Uterus (tissue), 4 donors: ENCODE data around the gene ACBD6. TPM values are rescaled to one million over a fixed set of nuclear protein-coding genes. Genes with fewer than 3 reads are reported as not detected.

Experiments used
- DNase-seq, 2 donors: peaks; one replicate each; pipeline ENCODE4 v3.0.0-alpha.2; 2019 to 2020
- H3K27ac ChIP-seq, 2 donors: fragments of 200-600 bp; sonication (generic); 1 replicate in 1 of 2; 2 replicates in 1 of 2; pipeline ENCODE4 v1.5.1; 2016 to 2018
- H3K27me3 ChIP-seq, 2 donors: fragments of 200-600 bp; sonication (generic); one replicate each; pipeline ENCODE4 v1.5.1; 2018 to 2019; ENCODE audit warnings: control low read depth in 1 of 2
- H3K36me3 ChIP-seq, 2 donors: fragments of 200-600 bp; sonication (generic); one replicate each; pipeline ENCODE4 v1.5.1; 2019; ENCODE audit warnings: control low read depth in 1 of 2
- H3K4me1 ChIP-seq, 2 donors: fragments of 200-600 bp; sonication (generic); one replicate each; pipeline ENCODE4 v1.5.1; 2018 to 2019; ENCODE audit warnings: control low read depth in 1 of 2
- H3K4me3 ChIP-seq, 2 donors: fragments of 200-600 bp; sonication (generic); 1 replicate in 1 of 2; 2 replicates in 1 of 2; pipeline ENCODE4 v1.5.1; 2018 to 2019; ENCODE audit warnings: mild to moderate bottlenecking in 1 of 2
- H3K9me3 ChIP-seq, 2 donors: fragments of 200-600 bp; sonication (generic); one replicate each; pipeline ENCODE4 v1.5.1; 2019; ENCODE audit warnings: control low read depth in 1 of 2
- POLR2A ChIP-seq, 2 donors: fragments of 450-650 bp; IDR thresholded peaks; one replicate each; pipeline ENCODE4 v1.6.1; 2016; ENCODE audit warnings: antibody characterized with exemption in 2 of 2, mild to moderate bottlenecking in 1 of 2, moderate library complexity in 1 of 2
- intact Hi-C: fragments of 100-400 bp; cut with DNase I; formaldehyde crosslinking; loops from one replicate; pipeline ENCODE4 v1.15.1; 2023; ENCODE audit warnings: low total_unique reads
- total RNA-seq, 4 donors: library from RNA; depleted of rRNA in 3 of 4; stranded (reverse); fragments of >200 nt in 3 of 4; gene quantifications; one replicate each; pipeline versions ENCODE4 v1.1.0 to v1.2.4, GENCODE V29; 2014 to 2023
- TF ChIP-seq, protein P1 (sequence below), 4 experiments: fragments of 200-600 bp in 2 of 4; fragments of 450-650 bp in 2 of 4; sonication (generic) in 2 of 4; IDR thresholded peaks; one replicate each; pipeline ENCODE4 v1.5.1; 2016 to 2019; ENCODE audit warnings: antibody characterized with exemption in 4 of 4, mild to moderate bottlenecking in 2 of 4, moderate library complexity in 1 of 4
- donor health status: DM: yes; HTN: yes; CAD: no.

The ACBD6 gene
- total RNA-seq, 4 donors from 2014 or later: 22.1 to 54.7 (median 39.6) TPM

DNA sequence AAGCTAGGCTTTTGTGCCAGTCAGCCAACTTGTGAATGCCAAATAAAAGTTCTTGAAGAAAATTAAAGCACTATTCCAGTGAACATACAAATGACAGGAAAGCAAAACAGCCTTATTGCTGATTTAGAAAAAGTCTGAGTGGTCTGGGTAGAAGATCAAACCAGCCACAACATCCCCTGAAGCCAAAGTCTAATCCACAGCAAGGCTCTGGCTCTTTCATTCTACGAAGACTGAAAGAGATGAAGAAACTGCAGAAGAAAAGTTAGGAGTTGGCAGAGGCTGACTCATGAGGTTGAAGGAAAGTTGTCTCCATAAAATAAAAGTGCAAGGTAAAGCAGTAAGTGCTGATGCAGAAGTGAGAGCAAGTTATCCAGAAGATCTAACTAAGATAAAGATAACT lies 206.4 kb downstream of the ACBD6 start:
- no peaks in the 10 kb centered on the region for H3K36me3 ChIP-seq
- H3K27ac ChIP-seq: no peak overlapping the region
- H3K27me3 ChIP-seq: no peaks in the 10 kb centered on the region
- TF ChIP-seq POLR2A (IDR thresholded peaks at IDR 0.05): no peak
- TF ChIP-seq, protein P1, sequence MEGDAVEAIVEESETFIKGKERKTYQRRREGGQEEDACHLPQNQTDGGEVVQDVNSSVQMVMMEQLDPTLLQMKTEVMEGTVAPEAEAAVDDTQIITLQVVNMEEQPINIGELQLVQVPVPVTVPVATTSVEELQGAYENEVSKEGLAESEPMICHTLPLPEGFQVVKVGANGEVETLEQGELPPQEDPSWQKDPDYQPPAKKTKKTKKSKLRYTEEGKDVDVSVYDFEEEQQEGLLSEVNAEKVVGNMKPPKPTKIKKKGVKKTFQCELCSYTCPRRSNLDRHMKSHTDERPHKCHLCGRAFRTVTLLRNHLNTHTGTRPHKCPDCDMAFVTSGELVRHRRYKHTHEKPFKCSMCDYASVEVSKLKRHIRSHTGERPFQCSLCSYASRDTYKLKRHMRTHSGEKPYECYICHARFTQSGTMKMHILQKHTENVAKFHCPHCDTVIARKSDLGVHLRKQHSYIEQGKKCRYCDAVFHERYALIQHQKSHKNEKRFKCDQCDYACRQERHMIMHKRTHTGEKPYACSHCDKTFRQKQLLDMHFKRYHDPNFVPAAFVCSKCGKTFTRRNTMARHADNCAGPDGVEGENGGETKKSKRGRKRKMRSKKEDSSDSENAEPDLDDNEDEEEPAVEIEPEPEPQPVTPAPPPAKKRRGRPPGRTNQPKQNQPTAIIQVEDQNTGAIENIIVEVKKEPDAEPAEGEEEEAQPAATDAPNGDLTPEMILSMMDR (IDR thresholded peaks at IDR 0.05): no peak
- H3K4me3 ChIP-seq: no peak overlapping the region
- no peaks in the 10 kb centered on the region for H3K4me1 ChIP-seq
- DNase-seq: no peak
- H3K9me3 ChIP-seq: no peaks in the 10 kb centered on the region
- intact Hi-C loops: no loop called here

DNA sequence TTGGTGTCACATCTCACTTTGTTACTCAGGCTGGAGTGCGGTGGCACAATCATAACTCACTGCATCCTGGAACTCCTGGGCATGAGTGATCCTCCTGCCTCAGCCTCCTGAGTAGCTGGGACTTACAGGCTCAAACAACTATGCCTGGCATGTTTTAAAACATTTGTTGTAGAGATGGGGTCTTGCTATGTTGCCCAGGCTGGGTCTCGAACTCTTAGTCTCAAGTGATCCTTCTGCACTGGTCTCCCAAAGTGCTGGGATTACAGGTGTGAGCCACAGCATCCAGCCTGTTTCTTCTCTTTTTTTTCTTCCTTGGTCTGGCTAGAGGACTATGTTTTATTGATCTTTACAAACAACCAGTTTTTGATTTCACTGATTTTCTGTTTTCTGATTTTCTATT lies 207.7 kb downstream of the ACBD6 start:
- TF ChIP-seq, protein P1 (IDR thresholded peaks at IDR 0.05): no peak
- TF ChIP-seq POLR2A (IDR thresholded peaks at IDR 0.05): no peak
- Histone ChIP-seq H3K27me3 (no peaks in the 10 kb centered on the region), H3K4me1 (no peaks in the 10 kb centered on the region), H3K4me3 (no peak overlapping the region), H3K36me3 (no peaks in the 10 kb centered on the region), H3K27ac (no peak overlapping the region), H3K9me3 (no peaks in the 10 kb centered on the region)
- no peak for DNase-seq
- intact Hi-C loops: no loop called here

- intact Hi-C loops: no loop called here
- H3K4me3 ChIP-seq: no peak overlapping the region
- TF ChIP-seq POLR2A (IDR thresholded peaks at IDR 0.05): no peak
- TF ChIP-seq, protein P1 (IDR thresholded peaks at IDR 0.05): no peak
- no peaks in the 10 kb centered on the region for H3K4me1 ChIP-seq
- no peak for DNase-seq
- H3K27me3 ChIP-seq: no peaks in the 10 kb centered on the region
- no peaks in the 10 kb centered on the region for H3K36me3 ChIP-seq
- H3K9me3 ChIP-seq: no peaks in the 10 kb centered on the region
- H3K27ac ChIP-seq: no peak overlapping the region
These were observed 211.4 kb downstream of the ACBD6 start for GRCh38 chr1:180291004-180291403.

- H3K36me3 ChIP-seq: no peaks in the 10 kb centered on the region
- H3K27me3 ChIP-seq: no peaks in the 10 kb centered on the region
- no peaks in the 10 kb centered on the region for H3K9me3 ChIP-seq
- intact Hi-C loops: no loop called here
- no peak overlapping the region for H3K27ac ChIP-seq
- H3K4me3 ChIP-seq: no peak overlapping the region
- no peaks in the 10 kb centered on the region for H3K4me1 ChIP-seq
- TF ChIP-seq, protein P1 (IDR thresholded peaks at IDR 0.05): no peak
- TF ChIP-seq POLR2A (IDR thresholded peaks at IDR 0.05): no peak
- no peak for DNase-seq
These were observed 211.9 kb downstream of the ACBD6 start for GRCh38 chr1:180290265-180291001.

DNA sequence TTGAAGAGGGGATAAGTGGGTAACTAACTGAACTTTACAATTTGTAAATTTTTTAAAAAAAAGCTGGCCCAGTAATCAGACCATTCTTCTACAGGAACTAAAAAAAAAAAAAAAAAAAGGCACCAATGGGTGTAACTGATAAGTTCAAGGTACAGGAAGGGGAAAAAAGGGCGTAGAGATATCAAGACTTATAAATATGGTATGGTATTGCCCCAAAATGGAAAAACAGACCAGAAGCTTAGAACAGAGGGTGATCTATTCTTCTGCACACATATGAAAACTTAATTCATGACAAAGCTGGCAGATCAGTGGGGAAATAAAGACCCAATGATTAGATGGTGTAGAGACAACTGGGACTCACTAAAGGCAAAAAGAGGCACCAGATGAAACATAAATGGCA lies 213.4 kb downstream of the ACBD6 start:
- H3K27ac ChIP-seq: no peak overlapping the region
- H3K9me3 ChIP-seq: no peaks in the 10 kb centered on the region
- H3K36me3 ChIP-seq: no peaks in the 10 kb centered on the region
- no peaks in the 10 kb centered on the region for H3K4me1 ChIP-seq
- H3K4me3 ChIP-seq: no peak overlapping the region
- intact Hi-C loops: no loop called here
- TF ChIP-seq, protein P1 (IDR thresholded peaks at IDR 0.05): no peak
- no peak for TF ChIP-seq POLR2A (IDR thresholded peaks at IDR 0.05)
- DNase-seq: no peak
- no peaks in the 10 kb centered on the region for H3K27me3 ChIP-seq
